H1 (cell line): ENCODE measurements around the gene ORMDL2. TPM values are rescaled to one million over a fixed set of nuclear protein-coding genes. Genes with fewer than 3 reads are reported as not detected.

ENCODE experiments used
- CTCF ChIA-PET: fragments of 300-600 bp; sonication (Branson Sonifier 250); formaldehyde crosslinking; loops from one replicate; lab custom pipeline; 2021; ENCODE audit not compliant: partially characterized antibody; lab: Charles Lee
- POLR2A ChIA-PET: fragments of 300-600 bp; sonication (Branson Sonifier 250); formaldehyde crosslinking; loops from one replicate; lab custom pipeline; 2021; ENCODE audit warnings: inconsistent platforms; ENCODE audit not compliant: partially characterized antibody; lab: Charles Lee
- DNase-seq, 2 experiments: peaks; one replicate each; pipeline versions ENCODE4 v3.0.0 to v3.0.0-alpha.2; 2010 to 2022; ENCODE audit warnings: low spot score in 2 of 2, low read depth in 1 of 2, mixed read lengths in 1 of 2
- FAIRE-seq: peaks from 2 replicates; lab custom pipeline; 2011; peaks lifted over from hg19 to GRCh38; lab: Jason Lieb, UNC
- H2AFZ ChIP-seq: 2 replicates; pipeline ENCODE4 v1.8.1; 2012; ENCODE audit warnings: low read length, inconsistent platforms
- H2AK5ac ChIP-seq: 2 replicates; pipeline ENCODE4 v1.6.1; 2013; ENCODE audit warnings: low read depth, low read length
- H2BK120ac ChIP-seq: replicated peaks from 2 replicates; pipeline ENCODE3; 2013; ENCODE audit warnings: low read depth, low read length, inconsistent platforms
- H2BK12ac ChIP-seq: 2 replicates; pipeline ENCODE4 v1.6.1; 2013; ENCODE audit warnings: low read depth, low read length
- H2BK15ac ChIP-seq: 2 replicates; pipeline ENCODE4 v1.6.1; 2013; ENCODE audit warnings: low read length
- H2BK20ac ChIP-seq: 2 replicates; pipeline ENCODE4 v1.6.1; 2013; ENCODE audit warnings: low read length
- H2BK5ac ChIP-seq: 2 replicates; pipeline ENCODE4 v1.6.1; 2013; ENCODE audit warnings: low read depth, low read length
- H3K14ac ChIP-seq: 2 replicates; pipeline ENCODE4 v1.6.1; 2013; ENCODE audit warnings: inconsistent platforms; ENCODE audit not compliant: insufficient read length
- H3K18ac ChIP-seq: 2 replicates; pipeline ENCODE4 v1.6.1; 2013; ENCODE audit warnings: low read length; ENCODE audit errors: extremely low read depth
- H3K23ac ChIP-seq: 2 replicates; pipeline ENCODE4 v1.6.1; 2013; ENCODE audit warnings: inconsistent platforms; ENCODE audit not compliant: insufficient read length
- H3K23me2 ChIP-seq: 2 replicates; pipeline ENCODE4 v1.6.1; 2013; ENCODE audit warnings: low read depth, low read length
- H3K27ac ChIP-seq: 2 replicates; pipeline ENCODE4 v1.6.1; 2011; ENCODE audit warnings: low read depth, low read length, inconsistent platforms
- H3K27me3 ChIP-seq, 4 experiments: replicated peaks in 1 of 4; 1 replicate in 1 of 4; 2 replicates in 3 of 4; pipeline versions ENCODE4 v1.6.1 to v1.8.1; 2011 to 2013; ENCODE audit warnings: low read length in 3 of 4, mild to moderate bottlenecking in 3 of 4, inconsistent platforms in 2 of 4, mixed read lengths in 2 of 4, moderate library complexity in 1 of 4; ENCODE audit not compliant: control insufficient read depth in 3 of 4, insufficient read depth in 3 of 4; ENCODE audit errors: extremely low read depth in 1 of 4
- H3K36me3 ChIP-seq, 4 experiments: 2 replicates each; pipeline versions ENCODE4 v1.6.1 to v1.8.1; 2011 to 2013; ENCODE audit warnings: mild to moderate bottlenecking in 4 of 4, low read length in 3 of 4, moderate library complexity in 2 of 4, control low read depth in 1 of 4, inconsistent platforms in 1 of 4; ENCODE audit not compliant: insufficient read depth in 4 of 4, control insufficient read depth in 2 of 4
- H3K4ac ChIP-seq: replicated peaks from 2 replicates; pipeline ENCODE3; 2013; ENCODE audit warnings: low read length, low read depth, mixed read lengths, inconsistent platforms; ENCODE audit not compliant: insufficient read length
- H3K4me1 ChIP-seq, 4 experiments: replicated peaks in 1 of 4; 1 replicate in 1 of 4; 2 replicates in 3 of 4; pipeline versions ENCODE4 v1.6.1 to v1.8.1; 2011 to 2013; ENCODE audit warnings: low read length in 3 of 4, inconsistent platforms in 2 of 4, mixed read lengths in 1 of 4; ENCODE audit not compliant: insufficient read depth in 4 of 4, control insufficient read depth in 3 of 4
- H3K4me2 ChIP-seq, 2 experiments: 2 replicates each; pipeline versions ENCODE4 v1.6.1 to v1.8.1; 2011 to 2013; ENCODE audit warnings: low read depth in 2 of 2, low read length in 2 of 2, control low read depth in 1 of 2, inconsistent platforms in 1 of 2, mild to moderate bottlenecking in 1 of 2; ENCODE audit not compliant: insufficient read depth in 1 of 2
- H3K4me3 ChIP-seq, 4 experiments: fragments of 200-600, 300-600 bp in 1 of 4; sonication (generic), shearing (Covaris generic), sonication (Bioruptor Twin) in 1 of 4; 2 replicates each; pipeline versions ENCODE4 v1.5.1 to v1.8.1; 2011 to 2016; ENCODE audit warnings: low read length in 4 of 4, low read depth in 3 of 4, control low read depth in 2 of 4, inconsistent platforms in 2 of 4, mild to moderate bottlenecking in 2 of 4, mixed read lengths in 1 of 4, moderate library complexity in 1 of 4; ENCODE audit not compliant: insufficient read depth in 2 of 4; ENCODE audit errors: extremely low read depth in 1 of 4
- H3K56ac ChIP-seq: replicated peaks from 2 replicates; pipeline ENCODE3; 2013; ENCODE audit warnings: low read depth, mild to moderate bottlenecking, mixed read lengths, low read length, inconsistent platforms; ENCODE audit not compliant: insufficient read length
- H3K79me1 ChIP-seq: 2 replicates; pipeline ENCODE4 v1.6.1; 2013; ENCODE audit warnings: low read depth, low read length, control low read depth
- H3K79me2 ChIP-seq, 2 experiments: 2 replicates each; pipeline versions ENCODE4 v1.6.1 to v1.8.1; 2012 to 2013; ENCODE audit warnings: low read length in 2 of 2, mild to moderate bottlenecking in 2 of 2, inconsistent platforms in 1 of 2; ENCODE audit not compliant: insufficient read depth in 2 of 2, control insufficient read depth in 1 of 2
- H3K9ac ChIP-seq, 4 experiments: replicated peaks in 1 of 4; 1 replicate in 1 of 4; 2 replicates in 3 of 4; pipeline versions ENCODE4 v1.6.1 to v1.8.1; 2011 to 2013; ENCODE audit warnings: low read depth in 3 of 4, low read length in 3 of 4, control low read depth in 2 of 4, mild to moderate bottlenecking in 2 of 4, moderate library complexity in 2 of 4, inconsistent platforms in 1 of 4; ENCODE audit errors: extremely low read depth in 1 of 4
- H3K9me3 ChIP-seq, 2 experiments: 2 replicates each; pipeline versions ENCODE4 v1.6.1 to v1.8.1; 2012 to 2013; ENCODE audit warnings: mild to moderate bottlenecking in 2 of 2, moderate library complexity in 2 of 2, control low read depth in 1 of 2, inconsistent platforms in 1 of 2, low read depth in 1 of 2, low read length in 1 of 2, mixed read lengths in 1 of 2; ENCODE audit not compliant: insufficient read depth in 2 of 2
- H4K20me1 ChIP-seq, 2 experiments: replicated peaks in 1 of 2; 2 replicates each; pipeline versions ENCODE3 to v1.8.1; 2011 to 2013; ENCODE audit warnings: inconsistent platforms in 2 of 2, low read length in 2 of 2, mild to moderate bottlenecking in 1 of 2; ENCODE audit not compliant: insufficient read depth in 2 of 2, control insufficient read depth in 1 of 2
- H4K5ac ChIP-seq: 2 replicates; pipeline ENCODE4 v1.6.1; 2013; ENCODE audit warnings: low read length, low read depth, mixed read lengths, inconsistent platforms; ENCODE audit not compliant: insufficient read length
- H4K8ac ChIP-seq: 2 replicates; pipeline ENCODE4 v1.8.0; 2013; ENCODE audit warnings: mild to moderate bottlenecking, moderate library complexity, low read length, inconsistent platforms; ENCODE audit not compliant: insufficient read depth; ENCODE audit errors: extremely low read depth
- H4K91ac ChIP-seq: replicated peaks from 2 replicates; pipeline ENCODE3; 2013; ENCODE audit warnings: low read length, mixed read lengths, inconsistent platforms; ENCODE audit not compliant: insufficient read length
- SP4 ChIP-seq: IDR thresholded peaks from 2 replicates; pipeline ENCODE4 v1.6.1; 2012; ENCODE audit warnings: low read length, inconsistent platforms
- TCF12 ChIP-seq: IDR thresholded peaks from 2 replicates; pipeline ENCODE4 v1.6.1; 2011; ENCODE audit warnings: low read depth, mild to moderate bottlenecking, low read length
- WGBS, 2 experiments: shearing (Covaris generic) in 1 of 2; methylation state at CpG; one replicate each; pipeline versions ENCODE4 v1.1.6 to v1.1.7; 2013 to 2015; ENCODE audit warnings: low lambda C conversion rate in 2 of 2, mixed read lengths in 2 of 2, inconsistent platforms in 1 of 2, low coverage in 1 of 2, missing lambda C conversion rate in 1 of 2; ENCODE audit not compliant: insufficient replicate concordance in 2 of 2, insufficient coverage in 1 of 2, insufficient read length in 1 of 2; ENCODE audit errors: extremely low coverage in 1 of 2, missing lambda C conversion rate in 1 of 2; 5-methylcytosine and 5-hydroxymethylcytosine counted together
- polyA plus RNA-seq, 7 experiments: library from polyadenylated mRNA; depleted of rRNA in 3 of 7; stranded (reverse) in 5 of 7; unstranded in 2 of 7; fragments of >200 nt in 5 of 7; fragments of 200-250 nt in 2 of 7; gene quantifications; 1 replicate in 5 of 7; 2 replicates in 1 of 7; 4 replicates in 1 of 7; pipeline versions ENCODE4 v1.2.1 to v1.2.3, GENCODE V29; 2011 to 2013; ENCODE audit warnings: missing spikeins in 2 of 7, mixed read lengths in 2 of 7
- total RNA-seq: library from RNA; stranded (reverse); fragmentation: NEBNext Ultra II Directional; extraction: Animal tissue kit (Norgen Biotek cat#: 25700); gene quantifications from 2 replicates; pipeline ENCODE4 v1.2.1, GENCODE V29; 2021

The ORMDL2 gene
- total and polyA plus RNA-seq, 2 of the 8 experiments (the other 6 are each of a cell fraction or from before 2014, with no cell fraction given) = 39.0 to 65.6 TPM

DNA sequence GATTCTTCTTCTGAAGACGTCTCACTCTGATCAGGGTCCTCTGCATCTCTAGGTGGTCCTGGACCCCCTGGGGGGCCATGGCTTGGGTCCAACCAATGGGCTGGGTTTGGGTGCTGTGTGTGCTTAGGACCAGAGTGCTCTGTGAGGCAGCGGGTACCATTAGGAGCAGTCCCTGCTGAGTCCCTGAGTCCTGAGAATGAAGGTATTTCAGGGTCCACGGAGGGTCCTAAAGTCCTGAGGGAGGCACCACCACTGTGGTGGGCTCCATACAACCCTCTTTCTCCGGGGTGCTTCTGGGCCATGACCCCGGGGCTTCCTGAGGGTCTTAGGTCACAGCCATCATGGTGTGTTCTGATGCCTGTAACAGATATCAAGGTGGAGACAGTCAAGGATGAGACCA, 10.5 kb downstream of the ORMDL2 start:
- peaks cover 5 to 41% of the 10 kb centered on the region in 2 experiments; a peak in 3 of 4 replicates for H3K79me2 ChIP-seq
- POLR2A ChIA-PET = interaction anchor here (2.2 to 6.2 kb wide), 5 partner anchors 9 to 98 kb away, joined by 10 to 109 read pairs (median 53); partner anchors contain the start of genes MMP19, ORMDL2, PYM1 and SARNP
- 87% methylated on average over 5 of the region's 5 CpGs; no CpG with 5 or more reads in 1 of the 2 experiments for WGBS, 2 experiments

More for the DNA sequence above, 10.5 kb downstream of the ORMDL2 start:
- no peak overlapping the region; the same call in 1 of the 2 replicates for H3K18ac ChIP-seq
- no peaks in the 10 kb centered on the region for H3K27me3 ChIP-seq
- no peak overlapping the region for H2BK15ac ChIP-seq
- H3K9ac ChIP-seq = no peak overlapping the region
- no peaks in the 10 kb centered on the region for H3K9me3 ChIP-seq
- no peak overlapping the region for H3K14ac ChIP-seq
- DNase-seq (no peak), FAIRE-seq (no peak)
- no peak overlapping the region for H3K27ac ChIP-seq
- H4K20me1 ChIP-seq = peaks cover 0 to 2% of the 10 kb centered on the region in 2 experiments
- no peak overlapping the region for H2BK20ac ChIP-seq
- peak overlapping the region; percentile 26; the same call in 1 of the 2 replicates for H2BK5ac ChIP-seq
- H3K23ac ChIP-seq = no peak overlapping the region
- no peak overlapping the region for H4K8ac ChIP-seq
- CTCF ChIA-PET = interaction anchor here (1.8 to 5.2 kb wide), 3 partner anchors 9 to 111 kb away, joined by 6 to 59 read pairs (median 7); partner anchors contain the start of genes ORMDL2 and SARNP
- TF ChIP-seq TCF12 (no peak), SP4 (0 out of 2 replicates have a peak, but pooled peaks have one; percentile 1)
- peak overlapping the region; percentile 59 to 97 (median 86); a peak in 7 of 8 replicates for H3K4me3 ChIP-seq
- H3K4me1 ChIP-seq = peaks cover 1 to 16% (median 6%) of the 10 kb centered on the region in 4 experiments
- H3K56ac ChIP-seq = no peak overlapping the region
- peaks cover 5% of the 10 kb centered on the region for H3K79me1 ChIP-seq
- no peak overlapping the region for H2AFZ ChIP-seq
- H4K91ac ChIP-seq = no peak overlapping the region
- no peak overlapping the region for H3K4ac ChIP-seq
- H2BK12ac ChIP-seq = no peak overlapping the region
- H3K36me3 ChIP-seq = peaks cover 0 to 2% (median under 1%) of the 10 kb centered on the region in 4 experiments; a peak in 5 of 8 replicates
- no peak overlapping the region for H2BK120ac ChIP-seq
- peak overlapping the region; percentile 57; the same call in 1 of the 2 replicates for H2AK5ac ChIP-seq
- H4K5ac ChIP-seq = no peak overlapping the region
- H3K23me2 ChIP-seq = no peaks in the 10 kb centered on the region; the same call in 1 of the 2 replicates
- H3K4me2 ChIP-seq = peak overlapping the region; percentile 63 to 93
